Measurements from ENCODE around the gene TPPP3. TPM values are rescaled to one million over a fixed set of nuclear protein-coding genes. Genes with fewer than 3 reads are reported as not detected.

The TPPP3 gene
- polyA plus RNA-seq, 6 donors from 2014 or later, result not detected

GRCh38 chr16:67431775-67432505 lies 38.6 kb upstream of the TPPP3 start:
- Mint-ChIP-seq H3K36me3 (peaks cover 0 to 3% of the 10 kb centered on the region in 2 donors), H3K9me3 (no peaks in the 10 kb centered on the region), H3K4me3 (peak overlapping the region; percentile 60 to 84 (median 76)), H3K27ac (no peak overlapping the region), H3K4me1 (peaks cover 40 to 57% (median 53%) of the 10 kb centered on the region in 3 donors), H3K27me3 (peaks cover 23 to 41% (median 27%) of the 10 kb centered on the region in 3 donors)
- ATAC-seq (ENCODE audit: low read depth in 2 of 2) (no peak), DNase-seq (no peak)

GRCh38 chr16:67430977-67431774 lies 37.9 kb upstream of the TPPP3 start, which contains the start of gene HSD11B2:
TSS of gene HSD11B2 (plus strand) at chr16:67431121. CDS start at chr16:67431249, 128 bp downstream.
- peaks cover 35 to 49% (median 46%) of the 10 kb centered on the region in 3 donors for H3K4me1 Mint-ChIP-seq
- peaks cover 29 to 47% (median 34%) of the 10 kb centered on the region in 3 donors for H3K27me3 Mint-ChIP-seq
- no peaks in the 10 kb centered on the region for H3K9me3 Mint-ChIP-seq
- H3K36me3 Mint-ChIP-seq, result no peaks in the 10 kb centered on the region
- peak within 1 kb of the TSS; percentile 78 to 92 (median 86) for H3K4me3 Mint-ChIP-seq
- H3K27ac Mint-ChIP-seq, result peak within 1 kb of the TSS in 1 of 6 donors; percentile 83
- peak; percentile 32 to 43 for ATAC-seq (ENCODE audit: low read depth in 2 of 2)
- DNase-seq, result no peak

- ATAC-seq (ENCODE audit: low read depth in 2 of 2) (peak; percentile 40 to 45), DNase-seq (peak; percentile 25)
- H3K27ac Mint-ChIP-seq, result peak overlapping the region in 1 of 6 donors; percentile 83
- H3K36me3 Mint-ChIP-seq, result no peaks in the 10 kb centered on the region
- H3K27me3 Mint-ChIP-seq, result peaks cover 32 to 47% (median 34%) of the 10 kb centered on the region in 3 donors
- no peaks in the 10 kb centered on the region for H3K9me3 Mint-ChIP-seq
- H3K4me3 Mint-ChIP-seq, result peak overlapping the region; percentile 74 to 92 (median 86)
- peaks cover 29 to 43% (median 43%) of the 10 kb centered on the region in 3 donors for H3K4me1 Mint-ChIP-seq
Observed at GRCh38 chr16:67430504-67430976, 37.2 kb upstream of the TPPP3 start.

GRCh38 chr16:67429799-67430503 lies 36.7 kb upstream of the TPPP3 start:
- ATAC-seq (ENCODE audit: low read depth in 2 of 2) (no peak), DNase-seq (no peak)
- peak overlapping the region in 1 of 6 donors; percentile 83 for H3K27ac Mint-ChIP-seq
- H3K4me3 Mint-ChIP-seq, result peak overlapping the region; percentile 74 to 92 (median 86)
- H3K36me3 Mint-ChIP-seq, result no peaks in the 10 kb centered on the region
- no peaks in the 10 kb centered on the region for H3K9me3 Mint-ChIP-seq
- peaks cover 34 to 47% (median 38%) of the 10 kb centered on the region in 3 donors for H3K27me3 Mint-ChIP-seq
- peaks cover 25 to 37% (median 37%) of the 10 kb centered on the region in 3 donors for H3K4me1 Mint-ChIP-seq

GRCh38 chr16:67429053-67429798 lies 35.9 kb upstream of the TPPP3 start:
- Mint-ChIP-seq H3K9me3 (no peaks in the 10 kb centered on the region), H3K27me3 (peaks cover 34 to 47% (median 39%) of the 10 kb centered on the region in 3 donors), H3K27ac (no peak overlapping the region), H3K36me3 (no peaks in the 10 kb centered on the region), H3K4me1 (peaks cover 22 to 32% (median 30%) of the 10 kb centered on the region in 3 donors), H3K4me3 (peak overlapping the region; percentile 39 to 85 (median 70))
- ATAC-seq (ENCODE audit: low read depth in 2 of 2), result no peak
- DNase-seq, result no peak

GRCh38 chr16:67428146-67428731 lies 34.9 kb upstream of the TPPP3 start:
- no peaks in the 10 kb centered on the region for H3K36me3 Mint-ChIP-seq

GRCh38 chr16:67426950-67427349 lies 33.7 kb upstream of the TPPP3 start:
- no peaks in the 10 kb centered on the region for H3K9me3 Mint-ChIP-seq
- no peaks in the 10 kb centered on the region for H3K36me3 Mint-ChIP-seq
- peak overlapping the region in 1 of 8 donors; percentile 2 for H3K4me3 Mint-ChIP-seq
- no peak for DNase-seq
- peaks cover 11 to 15% (median 12%) of the 10 kb centered on the region in 3 donors for H3K4me1 Mint-ChIP-seq
- ATAC-seq (ENCODE audit: low read depth in 2 of 2), result no peak
- H3K27ac Mint-ChIP-seq, result peak overlapping the region in 1 of 6 donors; percentile 84
- H3K27me3 Mint-ChIP-seq, result peaks cover 43 to 52% (median 45%) of the 10 kb centered on the region in 3 donors

More at GRCh38 chr16:67428146-67428731, 34.9 kb upstream of the TPPP3 start:
- no peaks in the 10 kb centered on the region for H3K9me3 Mint-ChIP-seq
- DNase-seq (peak; percentile 44), ATAC-seq (ENCODE audit: low read depth in 2 of 2) (peak; percentile 62 to 64)
- H3K27ac Mint-ChIP-seq, result peak overlapping the region in 2 of 6 donors; percentile 20 to 40
- H3K4me3 Mint-ChIP-seq, result peak overlapping the region in 1 of 8 donors; percentile 47
- H3K27me3 Mint-ChIP-seq, result peaks cover 41 to 48% (median 47%) of the 10 kb centered on the region in 3 donors
- H3K4me1 Mint-ChIP-seq, result peaks cover 19 to 28% (median 21%) of the 10 kb centered on the region in 3 donors

GRCh38 chr16:67426022-67426421 lies 32.7 kb upstream of the TPPP3 start:
- H3K4me3 Mint-ChIP-seq, result no peak overlapping the region
- ATAC-seq (ENCODE audit: low read depth in 2 of 2) (no peak), DNase-seq (no peak)
- H3K36me3 Mint-ChIP-seq, result no peaks in the 10 kb centered on the region
- no peak overlapping the region for H3K27ac Mint-ChIP-seq
- no peaks in the 10 kb centered on the region for H3K9me3 Mint-ChIP-seq
- peaks cover 6 to 15% (median 9%) of the 10 kb centered on the region in 3 donors for H3K4me1 Mint-ChIP-seq
- H3K27me3 Mint-ChIP-seq, result peaks cover 43 to 52% (median 51%) of the 10 kb centered on the region in 3 donors

GRCh38 chr16:67425580-67425979 lies 32.3 kb upstream of the TPPP3 start:
- H3K27ac Mint-ChIP-seq, result no peak overlapping the region
- ATAC-seq (ENCODE audit: low read depth in 2 of 2) (no peak), DNase-seq (no peak)
- H3K27me3 Mint-ChIP-seq, result peaks cover 43 to 53% (median 52%) of the 10 kb centered on the region in 3 donors
- H3K4me3 Mint-ChIP-seq, result no peak overlapping the region
- H3K4me1 Mint-ChIP-seq, result peaks cover 6 to 15% (median 9%) of the 10 kb centered on the region in 3 donors
- no peaks in the 10 kb centered on the region for H3K36me3 Mint-ChIP-seq
- no peaks in the 10 kb centered on the region for H3K9me3 Mint-ChIP-seq

GRCh38 chr16:67425061-67425460 lies 31.8 kb upstream of the TPPP3 start:
- H3K27ac Mint-ChIP-seq, result no peak overlapping the region
- ATAC-seq (ENCODE audit: low read depth in 2 of 2) (no peak), DNase-seq (no peak)
- peaks cover 43 to 48% (median 47%) of the 10 kb centered on the region in 3 donors for H3K27me3 Mint-ChIP-seq
- no peaks in the 10 kb centered on the region for H3K9me3 Mint-ChIP-seq
- peaks cover 2 to 11% (median 5%) of the 10 kb centered on the region in 3 donors for H3K4me1 Mint-ChIP-seq
- H3K36me3 Mint-ChIP-seq, result no peaks in the 10 kb centered on the region
- peak overlapping the region in 1 of 8 donors; percentile 25 for H3K4me3 Mint-ChIP-seq

- Mint-ChIP-seq H3K9me3 (no peaks in the 10 kb centered on the region), H3K27ac (no peak overlapping the region), H3K27me3 (peaks cover 44 to 47% (median 47%) of the 10 kb centered on the region in 3 donors), H3K4me3 (no peak overlapping the region), H3K4me1 (peaks cover 2 to 11% (median 5%) of the 10 kb centered on the region in 3 donors), H3K36me3 (no peaks in the 10 kb centered on the region)
- DNase-seq (no peak), ATAC-seq (ENCODE audit: low read depth in 2 of 2) (no peak)
Observed at GRCh38 chr16:67424261-67424615, 30.9 kb upstream of the TPPP3 start.

All from naive B cell (primary cell).